ENCODE data around the gene EYA3. TPM values are rescaled to one million over a fixed set of nuclear protein-coding genes. Genes with fewer than 3 reads are reported as not detected.

Gene EYA3
- total and polyA plus RNA-seq, 2 of the 4 experiments (the other 2 are of a cell fraction), result 9.1 to 17.6 TPM

GRCh38 chr1:27922272-27922671, 166.1 kb downstream of the EYA3 start:
- Histone ChIP-seq H3K4me3 (ENCODE audit: insufficient read depth, low read depth, low read length) (no peak overlapping the region), H3K79me1 (ENCODE audit: low read depth in 1 of 2, low read length in 2 of 2) (no peaks in the 10 kb centered on the region), H3K14ac (replicated peaks; ENCODE audit: low read depth, low read length) (no peak overlapping the region), H2AFZ (replicated peaks; ENCODE audit: low read length, poor library complexity) (no peak overlapping the region), H3K27me3 (ENCODE audit: control insufficient read depth, insufficient read depth, low read length) (no peaks in the 10 kb centered on the region), H2AK5ac (ENCODE audit: low read depth, low read length) (no peak overlapping the region), H3K27ac (ENCODE audit: insufficient read depth, low read length) (no peak overlapping the region), H2BK20ac (ENCODE audit: low read depth, low read length) (no peak overlapping the region), H2BK15ac (ENCODE audit: low read depth, low read length) (no peak overlapping the region), H3K4ac (ENCODE audit: low read depth, low read length) (no peak overlapping the region), H3K9me3 (ENCODE audit: control insufficient read depth, insufficient read depth, low read length) (no peaks in the 10 kb centered on the region), H3K56ac (ENCODE audit: extremely low read depth, insufficient read depth, low read length) (no peak overlapping the region), H3K9me1 (ENCODE audit: insufficient read depth, low read length) (no peaks in the 10 kb centered on the region), H2BK5ac (ENCODE audit: low read depth, low read length, poor library complexity, severe bottlenecking) (no peak overlapping the region), H4K20me1 (ENCODE audit: insufficient read depth, low read length) (no peaks in the 10 kb centered on the region), H3K4me1 (ENCODE audit: control insufficient read depth, insufficient read depth, low read length) (no peaks in the 10 kb centered on the region), H3K36me3 (ENCODE audit: control insufficient read depth, insufficient read depth, low read length) (no peaks in the 10 kb centered on the region), H4K91ac (ENCODE audit: insufficient read depth, low read depth, low read length) (no peak overlapping the region), H2AK9ac (replicated peaks; ENCODE audit: low read depth, low read length, poor library complexity) (no peak overlapping the region), H2BK120ac (ENCODE audit: low read depth, low read length) (no peak overlapping the region), H3K18ac (ENCODE audit: low read depth, low read length) (no peak overlapping the region), H3K23ac (ENCODE audit: low read depth, low read length) (no peak overlapping the region), H4K5ac (ENCODE audit: low read depth, low read length) (no peak overlapping the region), H3K9ac (ENCODE audit: low read depth, low read length) (no peak overlapping the region), H4K8ac (ENCODE audit: low read depth in 2 of 2, low read length in 2 of 2) (no peak overlapping the region), H3K4me2 (ENCODE audit: low read depth, low read length) (no peak overlapping the region)
- BruUV-seq (replicated peaks), result no TSS peak
- no peak for TF ChIP-seq RAD21 (IDR thresholded peaks at IDR 0.05; ENCODE audit: low read length)
- TF ChIP-seq SMC3 (IDR thresholded peaks at IDR 0.05; ENCODE audit: low read depth, low read length), result no peak
- no peak for TF ChIP-seq RFX5 (IDR thresholded peaks at IDR 0.05; ENCODE audit: low read depth, low read length)
- TF ChIP-seq POLR2A (IDR thresholded peaks at IDR 0.05; ENCODE audit: low read depth, low read length), result no peak
- no peak for TF ChIP-seq CEBPB (IDR thresholded peaks at IDR 0.05; ENCODE audit: low read depth, low read length)
- TF ChIP-seq NFE2L2 (IDR thresholded peaks at IDR 0.05; ENCODE audit: low read depth, low read length), result no peak
- no peak for TF ChIP-seq ELK1 (IDR thresholded peaks at IDR 0.05; ENCODE audit: borderline replicate concordance, low read depth, low read length)
- TF ChIP-seq MXI1 (IDR thresholded peaks at IDR 0.05; ENCODE audit: borderline replicate concordance, low read depth, low read length), result no peak
- TF ChIP-seq FOS (IDR thresholded peaks at IDR 0.05; ENCODE audit: low read depth, low read length), result no peak
- TF ChIP-seq, protein P1, sequence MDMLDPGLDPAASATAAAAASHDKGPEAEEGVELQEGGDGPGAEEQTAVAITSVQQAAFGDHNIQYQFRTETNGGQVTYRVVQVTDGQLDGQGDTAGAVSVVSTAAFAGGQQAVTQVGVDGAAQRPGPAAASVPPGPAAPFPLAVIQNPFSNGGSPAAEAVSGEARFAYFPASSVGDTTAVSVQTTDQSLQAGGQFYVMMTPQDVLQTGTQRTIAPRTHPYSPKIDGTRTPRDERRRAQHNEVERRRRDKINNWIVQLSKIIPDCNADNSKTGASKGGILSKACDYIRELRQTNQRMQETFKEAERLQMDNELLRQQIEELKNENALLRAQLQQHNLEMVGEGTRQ (IDR thresholded peaks at IDR 0.05; ENCODE audit: low read depth, low read length), result no peak
- POLR2A ChIA-PET (ENCODE audit: unreplicated experiment), result no interaction called here
- dilution Hi-C loops (cut with HindIII; ENCODE audit: low sequenced_read_pairs, unreplicated experiment) (no loop called here), intact Hi-C loops (cut with micrococcal nuclease) (no loop called here), in situ Hi-C loops (cut with MboI; ENCODE audit: low sequenced_read_pairs) (no loop called here)
- ATAC-seq (ENCODE audit: low read depth) (no peak), DNase-seq (no peak)
- WGBS, 2 experiments (ENCODE audit: extremely low coverage in 2 of 2, insufficient read length in 1 of 2), result no CpG with 5 or more reads among the region's 3 CpGs
- CTCF ChIA-PET, result interaction anchor here (1.8 kb wide), 1 partner anchor 19 kb away, joined by 3 read pairs; no protein-coding TSS in a partner anchor

All from IMR-90 (cell line).